ENCODE results near the gene XRCC4.

The XRCC4 gene

GRCh38 chr5:83401775-83402174, 324.4 kb downstream of the XRCC4 start:
- no peak overlapping the region for H3K27ac ChIP-seq
- no peak for DNase-seq (ENCODE audit: low read depth, low spot score)

Measured in epithelial cell of prostate (primary cell).